HuH-7 (cell line): ENCODE data around the gene MARS1.

ENCODE experiments used
- DNase-seq: peaks from one replicate; pipeline ENCODE4 v3.0.0; 2011; ENCODE audit warnings: low spot score

Gene MARS1

GRCh38 chr12:57530396-57531142 is 42.7 kb downstream of the MARS1 start:
- DNase-seq, result no peak

GRCh38 chr12:57531836-57532235 is 44.0 kb downstream of the MARS1 start:
- no peak for DNase-seq

DNA sequence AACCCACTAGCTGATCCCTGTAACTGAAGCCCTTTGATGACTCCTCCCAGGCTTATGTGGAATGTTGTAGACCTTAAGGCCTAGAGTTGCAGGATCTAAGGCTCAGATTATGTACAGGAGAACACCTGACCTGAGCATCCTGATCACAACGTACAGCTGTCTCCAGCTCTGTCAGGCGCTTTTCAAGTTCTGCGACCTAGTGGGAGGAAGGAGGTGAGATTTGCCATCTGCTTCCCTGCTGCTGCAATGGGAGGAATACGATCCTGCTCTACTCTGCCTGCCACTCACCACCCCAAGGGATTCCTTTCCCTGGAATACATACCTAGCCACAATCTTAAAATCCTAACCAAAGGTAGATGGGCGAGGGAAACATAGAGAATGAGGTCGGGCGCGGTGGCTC is 45.2 kb downstream of the MARS1 start:
- DNase-seq, result no peak

GRCh38 chr12:57534250-57534649 is 46.4 kb downstream of the MARS1 start:
- no peak for DNase-seq

DNA sequence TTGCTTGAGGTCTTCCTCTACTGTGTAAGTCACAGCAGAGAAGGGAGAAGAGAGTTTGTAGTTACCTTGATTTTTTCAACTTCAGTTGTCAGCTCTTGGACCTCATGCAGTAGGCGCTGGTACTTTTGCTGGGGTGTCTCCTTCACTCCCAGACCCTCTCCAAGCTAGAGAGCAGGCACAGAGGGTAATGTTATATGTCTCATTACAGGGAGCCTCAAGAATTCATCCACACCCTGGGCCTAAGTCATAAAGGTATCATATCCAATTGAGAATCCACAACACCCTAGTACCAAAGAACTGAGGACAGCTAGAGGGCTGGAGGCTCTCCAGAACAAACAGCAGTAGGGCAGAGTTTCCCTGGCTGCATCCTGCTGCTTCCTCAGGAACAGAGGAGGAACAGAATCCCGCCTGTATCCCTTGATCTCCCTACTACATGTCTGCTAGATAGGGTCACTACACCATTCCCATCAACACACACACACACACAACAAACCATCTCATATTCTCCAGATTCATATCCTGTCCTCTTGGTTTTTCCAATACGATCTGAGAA is 47.2 kb downstream of the MARS1 start:
- no peak for DNase-seq

GRCh38 chr12:57535764-57536596 is 48.1 kb downstream of the MARS1 start:
- DNase-seq, result no peak

- DNase-seq, result no peak
These were observed 48.7 kb downstream of the MARS1 start for GRCh38 chr12:57536597-57536942.

GRCh38 chr12:57539134-57539768 is 51.4 kb downstream of the MARS1 start:
- no peak for DNase-seq

DNA sequence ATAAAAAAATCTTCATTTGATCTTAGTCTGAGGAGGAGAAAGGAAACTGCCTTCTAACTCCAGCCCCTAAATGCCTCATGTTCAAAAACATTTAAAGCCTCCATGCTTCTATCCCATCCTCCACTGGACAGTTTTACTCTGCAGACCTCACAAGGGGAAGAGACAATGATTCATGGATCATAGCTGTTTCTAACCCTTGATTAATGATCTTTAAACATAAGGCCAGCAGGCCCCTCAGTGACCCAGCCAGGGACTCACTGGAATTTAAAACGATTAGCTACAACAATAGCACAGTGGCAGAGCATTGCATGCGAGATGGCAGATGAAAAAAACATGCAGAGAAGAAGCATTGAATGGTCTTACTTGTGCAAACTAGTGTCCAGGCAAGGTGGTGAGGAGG is 53.1 kb downstream of the MARS1 start:
- DNase-seq, result no peak

DNA sequence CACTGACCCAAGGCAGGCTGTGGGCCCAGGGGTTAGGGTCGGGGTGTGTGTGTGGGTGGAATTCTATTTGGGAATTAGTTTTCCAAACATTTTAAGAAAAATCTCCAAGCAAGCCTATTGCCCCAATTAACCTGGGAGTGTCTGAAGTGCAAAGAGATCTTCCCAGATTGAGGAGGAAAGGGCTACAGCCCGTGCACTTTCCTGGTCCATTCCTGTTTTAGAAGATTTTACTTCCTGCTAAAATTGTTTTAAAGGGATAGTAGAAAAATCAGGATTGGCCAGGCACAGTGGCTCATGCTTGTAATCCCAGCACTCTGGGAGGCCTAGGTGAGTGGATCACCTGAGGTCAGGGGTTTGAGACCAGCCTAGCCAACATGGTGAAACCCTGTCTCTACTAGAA is 53.8 kb downstream of the MARS1 start:
- DNase-seq, result no peak

GRCh38 chr12:57543581-57543980 is 55.7 kb downstream of the MARS1 start:
- no peak for DNase-seq

DNA sequence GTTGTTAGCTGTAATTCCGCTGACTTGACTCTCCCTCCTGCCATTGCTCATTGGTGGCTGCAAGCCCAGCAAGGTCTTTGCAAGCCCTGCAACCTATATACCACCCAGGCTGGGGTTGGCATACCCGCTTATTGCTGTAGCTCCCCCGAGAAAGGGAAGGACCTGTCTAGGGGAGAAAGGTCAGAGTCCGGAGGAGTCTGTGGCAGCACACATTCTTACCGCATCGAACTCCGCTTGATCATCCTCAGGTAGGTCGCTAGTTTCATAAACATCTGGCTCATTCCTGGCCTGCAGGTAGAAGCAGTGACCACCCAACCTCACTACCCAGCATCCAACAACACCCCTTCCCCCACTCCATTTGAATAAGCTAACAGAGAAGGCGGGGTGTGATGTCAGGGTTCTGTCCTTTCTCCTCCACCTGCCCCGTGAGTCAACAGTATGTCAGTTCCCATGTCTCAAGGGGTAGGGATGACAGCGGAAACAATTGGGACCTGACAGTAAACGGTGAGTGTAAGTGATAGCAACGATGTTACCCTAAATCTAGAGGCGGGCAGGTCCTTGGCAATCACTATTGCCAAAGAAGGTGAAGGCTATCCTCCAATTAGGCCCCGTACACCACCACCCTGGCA is 58.1 kb downstream of the MARS1 start:
- DNase-seq, result no peak

- peak; percentile 98 for DNase-seq
These were observed 58.8 kb downstream of the MARS1 start, which contains the start of gene DCTN2 for GRCh38 chr12:57546438-57547287. TSS of gene DCTN2 (minus strand) at chr12:57547192. CDS start at chr12:57547063, 129 bp downstream.

DNA sequence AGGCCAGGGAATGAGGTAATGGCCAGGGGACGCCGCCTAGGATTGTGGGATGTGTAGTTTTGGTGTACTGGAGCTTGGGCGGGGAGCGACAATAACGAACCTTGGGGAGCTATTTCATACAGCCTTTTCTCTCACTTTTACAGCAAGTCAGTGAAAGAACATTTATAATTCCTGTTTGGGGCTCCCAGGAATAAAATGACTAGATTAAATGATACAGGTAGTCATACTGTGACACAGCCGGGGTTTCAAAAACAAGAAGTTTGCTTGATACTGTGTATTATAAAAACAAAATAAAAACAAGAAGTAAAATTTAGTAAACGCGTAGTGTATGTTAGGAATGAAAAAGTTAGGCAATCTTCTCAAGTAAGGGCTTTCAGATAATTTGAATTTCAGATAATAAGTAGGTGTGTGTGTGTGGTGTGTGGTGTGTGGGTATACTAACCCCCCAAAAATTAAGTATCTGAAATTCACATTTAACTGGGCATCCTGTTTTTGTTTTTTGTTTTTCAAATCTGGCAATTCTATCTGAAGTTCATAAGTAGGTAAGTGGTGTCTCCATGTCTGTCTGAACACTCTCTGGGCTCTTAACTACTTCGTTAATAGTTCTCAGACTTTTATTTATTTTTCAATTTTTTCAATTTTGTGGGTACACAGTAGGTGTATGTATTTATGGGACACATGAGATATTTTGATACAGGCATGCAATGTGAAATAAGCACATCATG is 59.6 kb downstream of the MARS1 start:
- no peak for DNase-seq

DNA sequence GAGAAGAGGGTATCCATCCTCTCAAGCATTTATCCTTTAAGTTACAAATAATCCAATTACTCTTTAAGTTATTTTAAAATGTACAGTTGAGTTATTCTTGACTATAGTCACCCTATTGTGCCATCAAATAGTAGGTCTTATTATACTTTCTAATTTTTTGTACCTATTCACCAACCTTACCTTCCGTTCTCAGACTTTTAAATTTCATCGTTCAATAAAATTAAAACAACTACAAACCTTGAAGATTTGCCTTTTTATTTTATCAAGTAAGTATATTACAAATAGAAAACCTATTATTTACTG is 60.1 kb downstream of the MARS1 start:
- DNase-seq, result no peak

- DNase-seq, result no peak
These were observed 60.6 kb downstream of the MARS1 start for GRCh38 chr12:57548488-57548887.

DNA sequence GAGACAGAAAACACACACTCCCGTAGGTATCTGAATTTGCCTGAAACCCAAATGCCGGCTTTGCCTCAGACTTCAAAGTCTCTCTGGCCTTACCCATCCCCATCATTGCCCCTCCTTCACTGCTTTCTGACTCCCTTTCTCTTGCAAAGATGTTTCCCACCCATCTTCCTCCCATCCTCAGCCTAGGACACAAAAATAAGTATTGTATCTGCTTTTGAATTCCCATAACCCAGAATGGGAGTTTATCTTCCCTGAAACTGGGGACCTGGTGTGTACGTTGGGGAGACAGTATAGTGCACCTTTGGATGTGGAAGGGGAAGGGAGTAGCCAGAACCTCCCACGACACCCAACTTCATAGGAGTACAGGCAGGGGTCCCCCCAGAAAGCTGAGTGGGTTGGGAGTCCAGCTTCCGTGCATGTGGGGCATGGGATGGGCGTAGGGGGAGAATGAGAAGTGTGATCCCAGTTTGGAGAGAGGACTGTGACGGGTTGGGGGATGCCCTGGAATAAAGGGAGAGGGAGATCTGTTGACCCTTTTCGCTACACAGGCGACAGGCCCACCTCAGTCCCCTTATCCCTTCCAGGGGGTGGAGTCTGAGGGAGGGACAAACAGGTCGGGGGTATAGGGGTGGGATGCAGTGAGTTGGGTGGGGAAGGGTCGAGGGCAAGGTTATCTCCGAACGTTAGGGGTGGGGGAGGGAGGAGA is 61.5 kb downstream of the MARS1 start:
- DNase-seq, result no peak

DNA sequence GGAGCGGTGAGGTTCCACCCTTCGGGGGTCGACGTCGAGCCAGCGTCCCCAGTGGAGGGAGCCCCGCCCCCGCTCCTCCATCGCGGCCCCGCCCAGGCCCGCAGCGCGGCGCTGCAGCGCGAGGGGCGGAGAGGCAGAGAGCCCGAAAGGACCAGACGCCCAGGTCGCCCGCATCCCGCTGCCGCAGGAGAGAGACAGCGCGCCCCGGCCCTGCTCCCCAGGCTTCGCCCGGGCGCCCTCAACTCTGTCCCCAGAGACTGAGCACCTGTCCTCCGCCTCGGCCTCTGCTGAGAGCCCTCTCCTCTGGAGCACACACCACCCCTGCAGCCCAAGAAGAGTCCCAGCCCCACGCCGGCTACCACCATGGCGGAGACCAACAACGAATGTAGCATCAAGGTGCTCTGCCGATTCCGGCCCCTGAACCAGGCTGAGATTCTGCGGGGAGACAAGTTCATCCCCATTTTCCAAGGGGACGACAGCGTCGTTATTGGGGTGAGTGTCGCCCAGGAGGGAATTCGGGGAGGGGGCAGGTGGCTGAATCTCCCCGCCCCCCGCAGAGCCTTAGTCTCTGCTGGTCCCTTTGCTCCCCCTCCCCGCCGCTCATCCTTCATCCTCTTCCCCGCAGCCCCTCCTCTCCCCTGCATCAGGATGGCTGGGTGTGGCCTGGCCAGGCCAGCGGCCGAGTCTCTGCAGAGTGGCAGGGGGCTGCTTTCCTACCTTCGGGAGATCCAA is 62.2 kb downstream of the MARS1 start, which contains the start of gene KIF5A:
KIF5A (plus strand) TSS at position 136 of the 732 bp plus-strand sequence; CDS start at position 364, 228 bp downstream.
- DNase-seq, result peak; percentile 60
